Loucy (cell line): ENCODE results near the gene KYNU.
"Not testable (repeated sequence)": the region's sequence is repeated elsewhere in the genome, so short reads cannot be mapped to it uniquely, and the experiment has no call there.

Experiments
- H2AFZ ChIP-seq: fragments of 200-600 bp; sonication (generic); 2 replicates; pipeline ENCODE4 v1.6.0; 2016; ENCODE audit warnings: antibody characterized with exemption, mild to moderate bottlenecking, low read length, moderate library complexity
- H3F3A ChIP-seq: fragments of 200-600 bp; 2 replicates; pipeline ENCODE4 v1.6.0; 2016; ENCODE audit warnings: antibody characterized with exemption, low read depth, mild to moderate bottlenecking
- H3K27me3 ChIP-seq: fragments of 200-600 bp; sonication (generic); 2 replicates; pipeline ENCODE4 v1.6.1; 2014; ENCODE audit warnings: low read length, mild to moderate bottlenecking; ENCODE audit not compliant: insufficient read depth, poor library complexity, severe bottlenecking
- H3K36me3 ChIP-seq: fragments of 200-600 bp; sonication (generic); 2 replicates; pipeline ENCODE4 v1.6.1; 2016; ENCODE audit warnings: low read length; ENCODE audit not compliant: insufficient read depth
- H3K4me1 ChIP-seq: fragments of 200-600 bp; sonication (generic); 2 replicates; pipeline ENCODE4 v1.5.1; 2014; ENCODE audit warnings: low read length, mild to moderate bottlenecking; ENCODE audit not compliant: insufficient read depth, poor library complexity, severe bottlenecking
- H3K4me2 ChIP-seq: fragments of 200-600 bp; sonication (generic); 2 replicates; pipeline ENCODE4 v1.6.0; 2014; ENCODE audit warnings: antibody characterized with exemption, low read length, low read depth, mild to moderate bottlenecking; ENCODE audit not compliant: poor library complexity, severe bottlenecking
- H3K4me3 ChIP-seq: fragments of 200-600 bp; sonication (generic); 2 replicates; pipeline ENCODE4 v1.5.1; 2014; ENCODE audit warnings: low read length, mild to moderate bottlenecking, mixed read lengths; ENCODE audit not compliant: poor library complexity, severe bottlenecking
- H3K79me2 ChIP-seq: fragments of 200-600 bp; sonication (generic); 2 replicates; pipeline ENCODE4 v1.6.1; 2014; ENCODE audit warnings: low read length; ENCODE audit not compliant: insufficient read depth
- H3K9ac ChIP-seq: fragments of 200-600 bp; sonication (generic); 2 replicates; pipeline ENCODE4 v1.6.0; 2014; ENCODE audit warnings: mild to moderate bottlenecking, low read depth, low read length, moderate library complexity; ENCODE audit not compliant: poor library complexity, severe bottlenecking
- H3K9me2 ChIP-seq: fragments of 200-600 bp; sonication (generic); replicated peaks from 2 replicates; pipeline ENCODE4 v1.6.1; 2016; ENCODE audit warnings: low read depth, low read length, mixed read lengths
- H3K9me3 ChIP-seq: fragments of 200-600 bp; sonication (generic); 2 replicates; pipeline ENCODE4 v1.6.1; 2014; ENCODE audit warnings: mild to moderate bottlenecking, antibody characterized with exemption, low read length, low read depth; ENCODE audit not compliant: insufficient read depth
- H4K20me1 ChIP-seq: fragments of 200-600 bp; sonication (generic); 2 replicates; pipeline ENCODE4 v1.6.0; 2014; ENCODE audit warnings: antibody characterized with exemption, low read length, mild to moderate bottlenecking; ENCODE audit not compliant: insufficient read depth, poor library complexity, severe bottlenecking
- EZH2phosphoT487 ChIP-seq: fragments of 200-600 bp; IDR thresholded peaks from 2 replicates; pipeline ENCODE4 v1.6.1; 2018; ENCODE audit warnings: antibody characterized with exemption, mild to moderate bottlenecking, moderate library complexity, borderline replicate concordance
- TF ChIP-seq, protein P1 (sequence below): fragments of 200-600 bp; sonication (generic); conservative IDR thresholded peaks from 2 replicates; pipeline ENCODE4 v1.5.1; 2014; ENCODE audit warnings: mild to moderate bottlenecking, antibody characterized with exemption, low read length

The KYNU gene

DNA sequence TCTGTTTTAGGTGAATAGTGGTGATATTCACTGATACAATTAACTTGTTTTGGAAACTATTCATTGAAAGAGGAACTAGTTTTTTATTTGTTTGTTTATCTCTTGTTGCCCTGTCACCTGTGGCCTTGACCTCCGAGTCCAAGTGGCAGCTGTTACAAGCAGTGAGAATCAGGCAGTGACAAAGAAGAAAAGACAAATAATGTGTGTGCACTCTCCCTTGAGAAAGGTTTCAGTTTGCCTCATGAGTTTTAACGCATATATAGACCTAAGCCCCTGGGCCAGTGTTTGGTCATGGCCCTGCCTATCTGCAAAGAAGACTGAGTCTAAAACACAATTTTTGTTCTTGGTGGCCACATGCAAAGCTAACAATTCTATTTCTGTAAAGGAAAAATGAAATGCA, 15.3 kb downstream of the KYNU start:
- Histone ChIP-seq H3K27me3 (no peaks in the 10 kb centered on the region), H3K79me2 (no peaks in the 10 kb centered on the region), H4K20me1 (no peaks in the 10 kb centered on the region), H3K9me3 (no peaks in the 10 kb centered on the region), H3K9me2 (no peaks in the 10 kb centered on the region), H3K9ac (no peak overlapping the region), H3K36me3 (no peaks in the 10 kb centered on the region), H3K4me2 (no peak overlapping the region), H3F3A (no peaks in the 10 kb centered on the region), H2AFZ (no peak overlapping the region), H3K4me3 (no peak overlapping the region), H3K4me1 (no peaks in the 10 kb centered on the region)
- TF ChIP-seq, protein P1, sequence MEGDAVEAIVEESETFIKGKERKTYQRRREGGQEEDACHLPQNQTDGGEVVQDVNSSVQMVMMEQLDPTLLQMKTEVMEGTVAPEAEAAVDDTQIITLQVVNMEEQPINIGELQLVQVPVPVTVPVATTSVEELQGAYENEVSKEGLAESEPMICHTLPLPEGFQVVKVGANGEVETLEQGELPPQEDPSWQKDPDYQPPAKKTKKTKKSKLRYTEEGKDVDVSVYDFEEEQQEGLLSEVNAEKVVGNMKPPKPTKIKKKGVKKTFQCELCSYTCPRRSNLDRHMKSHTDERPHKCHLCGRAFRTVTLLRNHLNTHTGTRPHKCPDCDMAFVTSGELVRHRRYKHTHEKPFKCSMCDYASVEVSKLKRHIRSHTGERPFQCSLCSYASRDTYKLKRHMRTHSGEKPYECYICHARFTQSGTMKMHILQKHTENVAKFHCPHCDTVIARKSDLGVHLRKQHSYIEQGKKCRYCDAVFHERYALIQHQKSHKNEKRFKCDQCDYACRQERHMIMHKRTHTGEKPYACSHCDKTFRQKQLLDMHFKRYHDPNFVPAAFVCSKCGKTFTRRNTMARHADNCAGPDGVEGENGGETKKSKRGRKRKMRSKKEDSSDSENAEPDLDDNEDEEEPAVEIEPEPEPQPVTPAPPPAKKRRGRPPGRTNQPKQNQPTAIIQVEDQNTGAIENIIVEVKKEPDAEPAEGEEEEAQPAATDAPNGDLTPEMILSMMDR, result no peak
- TF ChIP-seq EZH2phosphoT487, result no peak

DNA sequence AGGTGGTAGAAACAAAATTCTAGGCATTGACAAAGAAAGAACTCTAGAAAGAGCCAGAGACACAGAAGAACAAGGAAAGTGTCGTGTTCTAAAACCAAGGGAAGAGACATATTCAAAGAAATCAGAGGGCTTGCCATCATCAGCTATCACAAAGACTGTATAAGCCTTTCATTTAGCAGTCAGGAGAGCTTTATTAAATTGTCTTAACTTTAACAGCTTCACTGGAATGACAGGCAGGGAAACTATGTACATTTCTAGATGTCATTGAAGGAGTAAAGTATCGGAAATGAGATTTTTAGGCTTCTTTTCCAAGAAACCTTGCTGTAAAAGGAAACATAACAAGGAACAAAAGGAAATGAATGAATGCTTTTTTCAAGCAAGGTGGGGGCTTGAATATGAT, 15.8 kb downstream of the KYNU start:
- TF ChIP-seq EZH2phosphoT487, result no peak
- TF ChIP-seq, protein P1, result no peak
- no peaks in the 10 kb centered on the region for H3K9me2 ChIP-seq
- H3K79me2 ChIP-seq, result no peaks in the 10 kb centered on the region
- H3K4me1 ChIP-seq, result no peaks in the 10 kb centered on the region
- no peaks in the 10 kb centered on the region for H3K9me3 ChIP-seq
- no peaks in the 10 kb centered on the region for H3K36me3 ChIP-seq
- no peak overlapping the region for H3K9ac ChIP-seq
- no peaks in the 10 kb centered on the region for H3K27me3 ChIP-seq
- H4K20me1 ChIP-seq, result no peaks in the 10 kb centered on the region
- H3K4me2 ChIP-seq, result no peak overlapping the region
- no peak overlapping the region for H2AFZ ChIP-seq
- no peak overlapping the region for H3K4me3 ChIP-seq
- H3F3A ChIP-seq, result no peaks in the 10 kb centered on the region

DNA sequence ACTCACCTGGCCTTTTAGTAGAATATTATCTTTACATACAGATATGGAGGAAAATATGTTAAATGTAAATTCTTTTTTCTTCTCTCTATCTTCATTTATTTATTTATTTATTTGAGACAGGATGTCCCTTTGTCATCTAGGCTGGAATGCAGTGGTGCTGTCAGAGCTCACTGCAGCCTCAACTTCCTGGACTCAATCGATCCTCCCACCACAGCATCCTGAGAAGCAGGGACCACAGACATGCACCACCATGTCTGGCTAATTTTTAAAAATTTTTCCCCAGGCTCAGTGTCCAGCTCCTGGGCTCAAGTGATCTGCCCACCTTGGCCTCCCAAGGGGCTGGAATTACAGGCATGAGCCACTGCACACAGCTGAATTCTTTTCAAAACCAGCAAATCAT, 20.3 kb downstream of the KYNU start:
- TF ChIP-seq, protein P1, result no peak
- TF ChIP-seq EZH2phosphoT487, result no peak
- Histone ChIP-seq H3K9me2 (no peaks in the 10 kb centered on the region), H3K4me1 (no peaks in the 10 kb centered on the region), H3K9ac (no peak overlapping the region), H3K4me2 (no peak overlapping the region), H3K4me3 (no peak overlapping the region), H3F3A (no peaks in the 10 kb centered on the region), H3K9me3 (no peaks in the 10 kb centered on the region), H3K79me2 (no peaks in the 10 kb centered on the region), H2AFZ (no peak overlapping the region), H3K36me3 (no peaks in the 10 kb centered on the region), H4K20me1 (no peaks in the 10 kb centered on the region), H3K27me3 (no peaks in the 10 kb centered on the region)

DNA sequence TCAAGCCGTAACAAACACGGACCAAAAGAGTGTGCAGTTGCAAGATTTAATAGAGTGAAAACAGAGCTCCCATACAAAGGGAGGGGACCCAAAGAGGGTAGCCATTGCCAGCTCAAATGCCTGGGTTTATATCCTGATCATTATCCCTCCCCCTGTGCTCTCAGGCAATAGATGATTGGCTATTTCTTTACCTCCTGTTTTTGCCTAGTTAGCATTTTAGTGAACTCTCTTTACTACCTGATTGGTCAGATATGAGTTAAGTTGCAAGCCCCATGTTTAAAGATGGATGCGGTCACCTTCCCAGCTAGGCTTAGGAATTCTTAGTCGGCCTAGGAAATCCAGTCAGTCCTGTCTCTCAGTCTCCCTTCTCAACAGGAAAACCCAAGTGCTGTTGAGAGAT, 22.9 kb downstream of the KYNU start:
- not testable (repeated sequence) for H3K9me3 ChIP-seq, H3K4me3 ChIP-seq, H3F3A ChIP-seq, H3K9ac ChIP-seq, H3K27me3 ChIP-seq, H4K20me1 ChIP-seq, H2AFZ ChIP-seq, H3K36me3 ChIP-seq, H3K4me2 ChIP-seq, H3K9me2 ChIP-seq, H3K79me2 ChIP-seq, H3K4me1 ChIP-seq
